Skeletal muscle cell (primary cell): ENCODE results near the gene CEP78.
"Not testable (repeated sequence)": the region's sequence is repeated elsewhere in the genome, so short reads cannot be mapped to it uniquely, and the experiment has no call there.

ENCODE experiments used
- DNase-seq: peaks from one replicate; pipeline ENCODE4 v3.0.0-alpha.2; 2010; ENCODE audit warnings: low read depth
- H3K4me3 ChIP-seq: 2 replicates; pipeline ENCODE4 v1.5.1; 2011; ENCODE audit warnings: low read depth, mild to moderate bottlenecking, control low read depth, low read length, moderate library complexity

Gene CEP78, protein sequence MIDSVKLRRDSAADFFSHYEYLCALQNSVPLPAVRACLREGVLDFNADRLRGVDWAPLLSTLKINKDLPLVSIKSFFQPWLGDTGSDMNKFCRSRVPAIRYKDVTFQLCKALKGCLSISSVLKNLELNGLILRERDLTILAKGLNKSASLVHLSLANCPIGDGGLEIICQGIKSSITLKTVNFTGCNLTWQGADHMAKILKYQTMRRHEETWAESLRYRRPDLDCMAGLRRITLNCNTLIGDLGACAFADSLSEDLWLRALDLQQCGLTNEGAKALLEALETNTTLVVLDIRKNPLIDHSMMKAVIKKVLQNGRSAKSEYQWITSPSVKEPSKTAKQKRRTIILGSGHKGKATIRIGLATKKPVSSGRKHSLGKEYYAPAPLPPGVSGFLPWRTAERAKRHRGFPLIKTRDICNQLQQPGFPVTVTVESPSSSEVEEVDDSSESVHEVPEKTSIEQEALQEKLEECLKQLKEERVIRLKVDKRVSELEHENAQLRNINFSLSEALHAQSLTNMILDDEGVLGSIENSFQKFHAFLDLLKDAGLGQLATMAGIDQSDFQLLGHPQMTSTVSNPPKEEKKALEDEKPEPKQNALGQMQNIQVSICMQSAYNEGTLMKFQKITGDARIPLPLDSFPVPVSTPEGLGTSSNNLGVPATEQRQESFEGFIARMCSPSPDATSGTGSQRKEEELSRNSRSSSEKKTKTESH

DNA sequence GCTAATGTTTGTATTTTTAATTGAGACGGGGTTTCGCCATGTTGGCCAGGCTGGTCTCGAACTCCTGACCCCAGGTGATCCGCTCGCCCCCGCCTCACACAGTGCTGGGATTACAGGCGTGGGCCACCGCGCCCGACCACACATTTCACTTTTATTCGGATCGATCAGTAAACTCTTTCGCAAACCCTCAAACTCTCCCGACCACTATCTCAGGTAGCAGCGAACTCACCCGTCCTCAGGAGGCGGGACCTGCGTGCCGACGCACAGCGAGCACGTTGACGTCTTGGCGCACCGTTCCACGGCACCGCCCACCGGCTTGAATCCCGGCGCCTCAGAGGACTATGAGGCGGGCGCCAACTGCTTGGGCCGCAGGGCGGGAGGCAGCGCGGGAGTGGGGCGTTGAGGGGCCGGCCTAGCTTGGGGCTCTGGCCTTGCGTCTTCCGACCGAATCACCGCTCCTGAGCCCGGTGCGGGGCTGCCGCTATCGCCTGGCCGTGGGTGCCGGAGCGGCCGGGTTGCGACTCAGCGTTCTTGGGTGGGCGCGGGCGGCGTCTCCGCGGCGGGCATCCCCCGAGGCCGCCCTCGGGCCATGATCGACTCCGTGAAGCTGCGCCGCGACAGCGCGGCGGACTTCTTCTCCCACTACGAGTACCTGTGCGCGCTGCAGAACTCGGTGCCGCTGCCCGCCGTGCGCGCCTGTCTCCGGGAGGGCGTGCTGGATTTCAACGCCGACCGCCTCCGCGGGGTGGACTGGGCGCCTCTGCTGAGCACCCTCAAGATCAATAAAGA is at the start of gene CEP78:
CEP78 (plus strand) TSS at position 314 of the 789 bp plus-strand sequence; CDS start at position 590, 276 bp downstream.
- DNase-seq, result peak; percentile 81
- H3K4me3 ChIP-seq, result peak within 1 kb of the TSS; percentile 82

DNA sequence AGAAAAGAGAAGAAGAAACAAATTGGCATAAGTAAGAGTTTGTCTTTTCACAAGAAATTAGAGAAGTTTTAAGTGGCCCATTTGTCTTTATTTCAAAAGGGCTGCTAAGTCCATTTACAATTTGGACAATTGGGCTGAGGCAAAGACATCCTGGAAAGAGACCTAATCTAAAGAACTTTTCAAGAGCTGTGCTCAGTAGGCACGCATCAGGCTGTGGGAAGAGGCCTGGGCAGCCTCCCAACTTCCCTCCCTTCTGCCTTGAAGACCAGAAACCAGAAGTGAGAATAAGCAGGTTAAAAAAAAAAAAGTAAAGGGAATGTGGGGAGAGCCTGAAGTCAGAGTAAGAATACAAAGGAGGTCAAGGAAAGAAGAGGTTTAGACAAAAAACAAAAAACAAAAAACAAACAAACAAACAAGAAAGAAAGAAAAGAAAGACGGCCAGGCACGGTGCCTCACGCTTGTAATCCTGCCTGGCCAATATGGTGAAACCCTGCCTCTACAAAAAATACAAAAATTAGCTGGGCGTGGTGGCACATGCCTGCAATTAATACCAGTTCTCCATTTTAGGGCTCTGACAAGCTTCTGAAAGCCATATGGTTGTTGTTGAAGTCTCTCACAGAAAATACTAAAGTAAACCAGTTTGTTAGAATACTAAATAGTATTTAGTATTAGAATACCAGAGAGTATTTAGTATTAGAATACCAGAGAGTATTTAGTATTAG is 48.0 kb upstream of the CEP78 start:
- H3K4me3 ChIP-seq, result no peak overlapping the region
- no peak for DNase-seq

DNA sequence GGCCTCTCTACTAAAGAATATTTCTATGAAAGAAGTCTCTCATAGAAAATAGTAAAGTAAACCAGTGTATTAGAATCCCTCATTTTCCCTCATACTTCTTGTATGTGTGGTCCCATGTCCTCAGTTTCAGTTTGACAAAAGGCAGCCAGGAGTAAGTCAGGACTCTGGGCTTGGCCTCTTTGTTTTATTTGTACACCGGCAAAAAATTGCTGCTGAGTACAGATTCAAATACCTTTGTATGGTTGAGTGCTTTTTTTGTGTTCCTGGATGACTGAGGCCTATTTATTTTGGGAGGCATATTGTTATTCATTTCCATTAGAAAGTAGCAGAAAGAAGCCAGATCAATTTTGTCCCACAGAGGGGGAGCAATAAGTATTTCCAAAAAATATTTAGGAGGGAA is 47.3 kb upstream of the CEP78 start:
- DNase-seq, result no peak
- H3K4me3 ChIP-seq, result no peak overlapping the region

DNA sequence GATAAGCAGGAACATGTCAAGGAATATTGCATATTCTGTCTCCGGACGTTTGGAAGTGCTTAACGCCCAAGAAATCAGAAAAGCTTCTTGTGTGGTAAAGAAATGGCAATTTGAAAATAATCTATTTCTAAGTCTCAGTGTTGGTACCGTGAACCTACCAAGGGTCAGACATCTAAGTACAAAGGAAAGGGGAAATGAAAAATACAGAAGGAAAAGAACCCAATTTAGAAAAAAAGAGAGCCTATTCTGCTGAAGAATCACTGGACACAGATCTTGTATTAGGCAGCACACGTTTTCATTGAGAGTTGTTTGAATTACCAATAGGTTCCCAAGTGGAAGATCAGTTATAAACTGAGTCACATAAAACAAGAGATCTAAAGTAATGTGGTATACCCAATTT is 46.9 kb upstream of the CEP78 start:
- DNase-seq, result no peak
- H3K4me3 ChIP-seq, result no peak overlapping the region

DNA sequence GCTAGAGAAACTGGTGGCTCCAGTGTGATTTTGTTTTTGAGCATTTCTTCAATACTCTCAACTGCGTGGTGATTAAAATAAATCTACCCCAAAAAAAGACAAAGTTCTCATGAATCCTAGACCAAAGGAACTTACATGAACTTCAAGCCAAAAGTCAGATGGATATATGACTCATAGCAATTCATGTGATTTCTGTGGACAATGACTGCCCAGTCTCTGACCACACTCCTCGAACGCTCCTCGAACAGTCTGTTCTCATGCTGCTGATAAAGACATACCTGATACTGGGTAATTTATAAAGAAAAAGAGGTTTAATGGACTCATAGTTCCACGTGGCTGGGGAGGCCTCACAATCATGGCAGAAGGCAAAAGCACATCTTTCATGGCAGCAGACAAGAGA is 46.4 kb upstream of the CEP78 start:
- H3K4me3 ChIP-seq, result no peak overlapping the region
- no peak for DNase-seq

DNA sequence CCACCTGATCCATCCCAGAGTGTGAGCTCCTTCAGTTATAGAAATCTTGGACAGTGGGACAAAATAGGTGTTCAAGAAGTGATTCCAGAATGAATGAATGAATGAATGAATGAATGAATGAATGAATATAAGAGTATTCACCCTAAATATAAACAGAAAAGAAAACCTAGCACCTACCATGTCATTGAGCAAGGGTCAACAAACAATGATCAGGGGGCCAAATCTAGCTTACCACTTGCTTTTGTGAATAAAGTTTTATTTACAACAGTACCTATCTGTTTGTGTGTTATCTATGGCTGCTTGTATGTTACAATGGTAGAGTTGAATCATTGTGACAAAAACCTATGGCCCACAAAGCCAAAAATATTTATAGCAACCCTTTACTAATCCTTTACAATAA is 43.9 kb upstream of the CEP78 start:
- no peak for DNase-seq
- H3K4me3 ChIP-seq, result no peak overlapping the region

DNA sequence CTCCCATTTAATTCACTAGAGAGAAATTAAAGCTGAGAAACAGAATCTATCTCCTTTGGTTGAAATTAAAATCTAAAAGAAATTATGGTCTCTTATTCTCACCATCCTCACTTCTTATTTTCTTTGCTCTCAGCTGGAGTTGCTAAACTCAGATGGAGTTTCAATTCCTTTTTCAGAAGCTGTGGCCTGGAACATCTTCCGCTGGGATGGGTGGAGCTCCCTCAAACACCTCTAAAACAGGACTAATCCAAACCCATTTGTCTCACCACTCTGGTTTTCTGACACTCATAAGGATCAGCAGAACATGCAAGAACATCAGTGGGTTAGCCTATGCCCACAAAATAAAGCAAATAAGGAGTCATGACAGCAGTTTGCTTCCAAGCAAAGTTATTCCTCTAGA is 39.6 kb upstream of the CEP78 start:
- no peak for DNase-seq
- no peak overlapping the region for H3K4me3 ChIP-seq

DNA sequence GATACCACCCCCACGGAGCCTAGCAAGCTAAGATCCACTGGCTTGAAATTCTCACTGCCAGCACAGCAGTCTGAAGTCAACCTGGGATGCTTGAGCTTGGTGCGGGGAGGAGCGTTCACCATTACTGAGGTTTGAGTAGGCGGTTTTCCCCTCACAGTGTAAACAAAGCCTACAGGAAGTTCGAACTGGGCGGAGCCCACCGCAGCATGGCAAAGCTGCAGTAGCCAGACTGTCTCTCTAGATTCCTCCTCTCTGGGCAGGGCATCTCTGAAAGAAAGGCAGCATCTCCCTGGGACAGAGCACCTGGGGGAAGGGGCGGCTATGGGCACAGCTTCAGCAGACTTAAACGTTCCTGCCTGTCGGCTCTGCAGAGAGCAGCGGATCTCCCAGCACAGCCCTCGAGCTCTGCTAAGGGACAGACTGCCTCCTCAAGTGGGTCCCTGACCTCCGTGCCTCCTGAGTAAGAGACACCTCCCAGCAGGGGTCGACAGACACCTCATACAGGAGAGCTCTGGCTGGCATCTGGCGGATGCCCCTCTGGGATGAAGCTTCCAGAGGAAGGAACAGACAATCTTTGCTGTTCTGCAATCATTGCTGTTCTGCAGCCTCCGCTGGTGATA is 34.6 kb upstream of the CEP78 start:
- not testable (repeated sequence) for DNase-seq, H3K4me3 ChIP-seq

DNA sequence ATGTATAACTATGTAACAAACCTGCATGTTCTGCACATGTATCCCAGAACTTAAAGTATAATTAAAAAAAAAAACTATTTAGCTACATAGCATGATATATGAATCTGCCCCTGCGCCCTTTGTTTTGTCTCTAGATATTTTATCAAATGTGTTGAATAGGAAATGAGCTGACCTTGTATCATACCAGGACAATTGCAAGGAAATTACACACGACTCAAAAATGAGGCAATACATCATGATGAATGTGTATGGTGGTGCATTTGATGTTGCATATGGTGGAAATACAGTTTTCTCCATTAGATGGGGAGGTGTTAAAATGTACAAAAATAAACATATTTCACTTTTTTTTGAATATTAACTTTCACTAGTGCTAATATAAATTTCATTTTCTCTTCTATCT is 28.6 kb upstream of the CEP78 start:
- DNase-seq, result no peak
- H3K4me3 ChIP-seq, result no peak overlapping the region

DNA sequence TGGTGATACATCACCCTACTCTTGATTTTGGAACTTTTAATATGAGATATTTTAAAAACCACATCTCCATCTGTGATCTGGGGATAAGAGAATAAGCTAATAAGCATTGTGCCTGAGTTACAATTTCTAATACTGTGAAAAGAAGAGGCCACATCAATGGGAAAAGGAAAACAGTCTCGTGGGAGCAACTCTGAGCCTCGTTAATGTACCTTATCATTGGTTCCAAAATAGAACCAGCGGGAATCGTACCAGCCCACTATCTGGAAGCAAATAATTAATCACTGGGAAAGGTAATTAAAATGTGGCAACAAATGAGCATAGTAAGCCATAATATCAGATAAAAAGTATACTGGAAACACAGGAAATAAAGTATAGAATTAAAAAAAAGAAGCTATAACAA is 28.0 kb upstream of the CEP78 start:
- no peak for DNase-seq
- no peak overlapping the region for H3K4me3 ChIP-seq

DNA sequence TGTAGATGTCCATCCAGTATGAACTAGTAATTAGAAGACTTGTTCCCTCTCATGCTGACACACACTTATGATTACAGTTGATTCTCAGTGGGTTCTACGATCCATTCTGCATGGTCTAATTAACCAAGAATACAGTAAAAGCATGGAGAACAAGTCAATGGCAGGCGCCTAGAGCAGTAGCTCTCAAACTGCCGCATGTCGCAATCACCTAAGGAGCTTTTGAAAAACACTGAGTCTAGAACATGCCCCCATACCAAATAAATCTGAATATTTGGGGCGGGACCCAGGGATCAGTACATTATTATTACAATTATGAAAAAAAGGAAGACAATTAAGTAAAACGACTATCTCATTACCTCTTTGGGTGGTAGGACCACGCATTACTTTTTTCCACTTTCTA is 26.7 kb upstream of the CEP78 start:
- no peak overlapping the region for H3K4me3 ChIP-seq
- no peak for DNase-seq

DNA sequence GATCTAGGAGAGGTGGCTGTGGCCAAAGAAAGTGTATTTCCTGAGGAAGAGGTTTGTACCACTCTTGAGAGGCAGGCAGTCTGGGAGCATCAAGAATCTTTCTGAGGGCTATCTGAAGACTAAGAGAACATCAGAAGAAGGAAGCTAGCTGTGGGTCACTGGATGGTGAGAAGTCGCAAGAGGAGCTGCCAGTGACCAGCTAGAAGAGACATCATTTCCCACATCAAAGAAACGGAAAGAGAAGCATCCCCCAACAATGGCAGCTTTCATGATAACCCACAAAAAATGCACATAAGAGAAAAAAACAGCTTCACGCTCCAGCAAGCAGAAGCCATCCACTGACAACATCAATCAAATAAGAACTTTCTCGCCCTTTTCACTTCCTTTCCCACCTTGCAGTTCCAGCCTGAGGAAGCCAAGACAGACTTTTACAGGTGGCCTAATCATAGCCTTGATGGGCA is 25.0 kb upstream of the CEP78 start:
- DNase-seq, result no peak
- no peak overlapping the region for H3K4me3 ChIP-seq

DNA sequence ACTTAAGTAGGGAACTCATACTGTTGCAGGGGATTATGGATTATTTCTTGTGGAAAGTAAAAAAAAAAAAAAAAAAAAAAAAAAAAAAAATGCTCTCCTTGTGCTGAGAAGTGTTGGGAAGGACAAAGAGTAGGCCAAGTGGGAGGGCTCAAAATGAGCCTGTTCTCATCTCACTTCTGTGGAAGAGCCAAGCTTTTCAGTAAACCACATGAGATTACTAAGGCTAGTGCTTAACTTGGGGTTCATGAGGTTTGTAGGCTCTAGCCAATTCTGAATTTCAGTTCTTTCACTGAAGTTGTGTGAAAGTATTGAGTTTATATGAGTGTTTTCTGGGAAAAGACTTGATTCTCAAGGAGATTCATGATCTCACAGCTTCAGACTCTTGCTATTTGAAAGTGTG is 23.0 kb upstream of the CEP78 start:
- no peak overlapping the region for H3K4me3 ChIP-seq
- no peak for DNase-seq

DNA sequence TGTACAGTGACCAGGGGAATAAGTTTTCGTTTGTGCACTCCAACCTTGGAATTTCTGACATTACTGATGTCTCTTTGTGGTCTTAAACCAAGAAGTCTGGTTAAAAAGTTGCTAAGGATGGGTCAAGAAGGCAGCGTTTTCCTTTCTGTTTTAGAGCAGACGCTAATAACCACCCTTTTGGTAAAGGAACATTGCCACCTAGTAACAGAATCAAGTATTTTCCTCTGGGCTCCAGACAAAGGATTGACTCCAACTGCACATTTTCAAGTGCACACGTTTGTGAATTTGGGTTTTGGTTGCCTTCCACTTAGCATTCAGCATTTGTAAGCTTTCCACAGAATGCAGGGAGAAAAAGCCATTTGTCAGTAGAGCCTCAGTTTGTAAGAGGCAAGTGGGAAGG is 22.2 kb upstream of the CEP78 start:
- no peak overlapping the region for H3K4me3 ChIP-seq
- DNase-seq, result no peak

DNA sequence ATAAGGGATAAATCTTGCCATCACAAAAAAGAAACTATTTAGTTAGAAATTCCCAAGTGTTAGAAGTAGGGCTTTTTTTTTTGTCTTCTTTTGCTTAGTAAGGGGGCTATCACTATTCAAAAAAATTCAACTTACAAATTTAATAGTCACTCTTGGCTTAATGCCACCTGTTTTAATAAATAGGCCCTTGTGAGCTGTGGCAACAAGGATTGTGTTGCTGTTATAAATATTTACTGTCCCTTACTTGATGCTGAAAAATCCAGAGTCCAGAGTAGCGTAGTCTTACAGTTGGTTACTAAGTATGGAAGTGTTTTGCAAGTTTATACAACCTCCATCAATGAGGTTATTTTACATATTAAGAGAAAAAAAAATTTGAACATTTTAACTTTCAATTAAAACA is 21.4 kb upstream of the CEP78 start:
- DNase-seq, result no peak
- H3K4me3 ChIP-seq, result no peak overlapping the region

DNA sequence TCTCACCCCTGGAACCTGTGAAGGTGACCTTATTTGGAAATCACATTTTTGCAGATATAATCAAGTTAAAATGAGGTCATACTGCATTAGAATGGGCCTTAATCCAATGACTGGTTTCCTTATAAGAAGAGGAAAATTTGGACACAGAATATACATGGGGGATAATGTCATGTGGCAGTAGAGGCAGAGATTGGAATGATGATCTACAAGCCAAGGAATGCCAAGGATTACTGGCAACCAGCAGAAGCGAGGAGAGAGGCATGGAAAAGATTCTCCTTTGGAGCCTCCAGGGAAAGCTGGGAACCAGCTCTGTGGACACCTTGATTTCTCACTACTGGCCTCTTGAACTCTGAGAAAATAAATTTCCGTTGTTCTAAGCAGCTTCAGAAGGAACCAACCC is 20.2 kb upstream of the CEP78 start:
- H3K4me3 ChIP-seq, result no peak overlapping the region
- no peak for DNase-seq

DNA sequence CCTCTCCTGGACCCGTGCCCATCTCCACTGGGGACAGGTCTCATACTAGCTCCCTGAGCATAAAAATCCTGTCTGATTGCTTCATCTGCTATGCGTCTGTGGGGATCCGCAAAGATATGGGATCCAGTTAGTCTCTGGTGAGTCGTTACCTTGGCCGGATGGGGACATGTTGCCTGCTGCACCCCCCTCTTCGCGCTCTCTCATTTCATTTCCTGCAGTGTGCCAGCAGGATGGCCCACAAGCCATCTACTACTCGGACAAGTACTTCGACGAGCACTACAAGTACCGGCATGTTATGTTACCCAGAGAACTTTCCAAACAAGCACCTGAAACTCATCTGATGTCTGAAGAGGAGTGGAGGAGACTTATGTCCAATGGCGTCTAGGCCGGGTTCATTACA is 17.0 kb upstream of the CEP78 start:
- no peak for DNase-seq
- no peak overlapping the region for H3K4me3 ChIP-seq

DNA sequence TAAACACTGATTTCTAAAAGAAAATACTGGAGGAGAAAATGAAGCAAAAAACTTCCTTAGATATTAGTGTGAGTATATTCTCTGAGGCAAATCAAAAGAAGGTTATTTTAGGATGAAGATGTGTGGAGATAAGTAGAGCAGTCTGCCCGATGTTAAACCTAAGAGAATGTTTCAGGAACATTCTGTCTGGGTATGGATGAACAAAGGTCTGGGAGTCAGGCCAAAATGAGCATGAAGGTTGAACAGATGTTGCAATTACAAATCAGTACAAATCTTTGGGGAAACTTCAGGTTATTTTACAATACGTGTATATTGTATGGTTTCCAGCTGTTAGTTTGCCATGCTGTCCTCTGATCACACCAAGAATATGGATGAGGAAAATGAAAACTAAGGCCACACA is 14.4 kb upstream of the CEP78 start:
- no peak overlapping the region for H3K4me3 ChIP-seq
- DNase-seq, result no peak

DNA sequence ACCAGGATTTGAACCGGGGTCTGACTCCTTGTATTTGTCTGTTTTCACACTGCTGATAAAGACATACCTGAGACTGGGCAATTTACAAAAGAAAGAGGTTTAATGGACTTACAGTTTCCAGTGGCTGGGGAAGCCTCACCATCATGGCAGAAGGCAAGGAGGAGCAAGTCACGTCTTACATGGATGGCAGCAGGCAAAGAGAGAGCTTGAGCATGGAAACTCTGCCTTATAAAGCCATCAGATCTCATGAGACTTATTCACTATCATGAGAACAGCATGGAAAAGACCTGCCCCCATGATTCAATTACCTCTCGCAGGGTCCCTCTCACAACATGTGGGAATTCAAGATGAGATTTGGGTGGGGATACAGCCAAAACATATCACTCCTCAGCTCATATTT is 14.0 kb upstream of the CEP78 start:
- not testable (repeated sequence) for DNase-seq, H3K4me3 ChIP-seq
